ENCODE measurements around the gene RNF224. TPM values are rescaled to one million over a fixed set of nuclear protein-coding genes. Genes with fewer than 3 reads are reported as not detected.
A peak's percentile ranks its signal among the peaks of the same experiment; 100 is the strongest.

RNF224 gene
- polyA plus RNA-seq, 5 donors, result 1.5 to 3.8 (median 3.5) TPM

- no peak for DNase-seq
These were observed 35.4 kb upstream of the RNF224 start for GRCh38 chr9:137191691-137192447.

- DNase-seq, result no peak
These were observed 34.9 kb upstream of the RNF224 start for GRCh38 chr9:137192448-137192780.

GRCh38 chr9:137192859-137193258, 34.4 kb upstream of the RNF224 start:
- DNase-seq, result no peak

- no peak for DNase-seq
These were observed 33.5 kb upstream of the RNF224 start for GRCh38 chr9:137193771-137194170.

DNA sequence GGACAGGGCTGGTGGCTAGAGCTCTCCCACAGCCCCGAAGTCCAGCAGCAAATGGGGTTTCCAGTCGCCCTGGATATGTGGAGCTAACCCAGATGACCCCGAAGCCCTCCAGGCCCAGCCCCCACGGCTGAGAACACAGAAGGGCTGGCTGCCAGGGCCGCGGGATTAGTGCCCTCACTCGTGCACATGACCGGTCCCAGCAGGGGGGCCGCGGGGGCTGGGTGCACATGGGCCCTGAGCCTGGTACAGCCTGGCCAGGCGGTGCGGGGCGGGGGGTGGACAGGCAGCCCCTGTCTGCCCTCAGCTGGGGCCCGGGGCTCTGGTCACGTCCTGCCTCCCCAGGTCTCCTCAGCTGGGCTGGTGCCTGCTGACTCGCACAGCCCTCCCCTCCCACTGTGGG, 32.9 kb upstream of the RNF224 start:
- no peak for DNase-seq

DNA sequence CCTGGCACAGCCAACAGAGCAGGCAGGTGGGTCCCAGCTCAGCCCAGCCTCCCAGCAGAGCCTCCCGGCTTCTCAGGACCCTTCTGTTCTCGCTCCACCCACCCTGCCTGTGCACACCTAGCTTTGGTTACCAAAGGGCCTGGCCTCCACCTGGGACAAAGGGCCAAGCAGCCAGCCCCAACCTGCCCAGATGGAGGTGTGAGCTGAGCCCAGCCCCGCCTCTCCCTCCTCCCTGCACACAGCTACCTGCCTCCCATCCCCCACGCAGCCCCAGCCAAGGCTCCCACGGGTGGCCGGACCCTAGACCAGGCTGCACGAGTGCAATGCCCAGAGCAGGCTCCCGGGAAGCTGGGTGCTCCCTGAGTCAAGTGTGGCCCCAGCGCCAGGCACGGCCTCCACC, 32.4 kb upstream of the RNF224 start:
- no peak for DNase-seq

GRCh38 chr9:137195525-137196220, 31.6 kb upstream of the RNF224 start:
- no peak for DNase-seq

GRCh38 chr9:137198051-137198901, 29.0 kb upstream of the RNF224 start:
- DNase-seq, result no peak

GRCh38 chr9:137198902-137199283, 28.4 kb upstream of the RNF224 start:
- no peak for DNase-seq

GRCh38 chr9:137199411-137200121, 27.7 kb upstream of the RNF224 start:
- no peak for DNase-seq

DNA sequence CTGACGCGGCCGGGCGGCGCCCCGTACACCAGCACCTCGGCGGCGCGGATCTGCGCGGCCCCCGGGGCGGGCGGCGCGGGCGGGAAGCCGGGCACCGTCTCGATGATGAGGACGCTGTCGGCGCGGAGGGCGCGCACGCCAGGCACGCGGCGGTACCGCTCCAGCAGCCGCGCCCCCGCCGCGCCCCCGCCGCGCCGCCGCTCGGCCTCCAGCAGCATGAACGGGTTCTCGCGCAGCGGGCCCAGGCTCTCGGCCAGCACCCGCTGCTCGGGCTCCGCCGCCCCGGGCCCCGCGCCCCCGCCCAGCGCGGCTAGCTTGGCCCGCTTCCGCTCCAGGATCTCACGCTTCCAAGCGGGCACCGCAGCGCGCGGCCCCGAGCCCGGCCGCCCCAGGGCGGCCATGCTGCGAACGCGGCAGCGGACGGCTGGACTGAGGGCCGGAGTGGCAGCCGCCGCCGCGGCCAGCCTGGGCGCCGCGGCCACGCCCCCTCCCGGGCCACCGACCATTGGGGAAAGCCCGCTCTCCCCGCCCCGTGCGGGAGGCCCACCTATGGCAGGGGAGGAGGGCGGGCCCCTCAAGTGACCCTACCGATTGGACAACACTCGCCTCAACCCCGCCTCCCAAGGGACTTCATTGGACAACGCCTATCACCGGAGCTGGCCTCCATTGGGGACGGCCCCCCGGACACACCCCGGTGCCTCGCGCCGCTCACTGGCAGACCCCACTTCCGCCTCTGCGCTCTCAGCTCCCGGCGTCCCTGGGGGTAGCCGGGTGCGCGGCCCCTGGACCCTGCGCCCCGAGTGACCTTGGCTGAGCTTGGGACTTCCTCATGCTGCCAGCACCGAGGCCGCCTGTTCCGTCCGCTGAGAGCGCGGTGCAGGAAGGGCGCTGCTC, 26.7 kb upstream of the RNF224 start, which contains the start of gene TPRN:
TPRN (minus strand) TSS at position 431 of the 894 bp plus-strand sequence; CDS start at position 401, 30 bp downstream.
- DNase-seq, result peak; percentile 97 to 98

GRCh38 chr9:137201205-137201868, 26.0 kb upstream of the RNF224 start:
- no peak for DNase-seq

DNA sequence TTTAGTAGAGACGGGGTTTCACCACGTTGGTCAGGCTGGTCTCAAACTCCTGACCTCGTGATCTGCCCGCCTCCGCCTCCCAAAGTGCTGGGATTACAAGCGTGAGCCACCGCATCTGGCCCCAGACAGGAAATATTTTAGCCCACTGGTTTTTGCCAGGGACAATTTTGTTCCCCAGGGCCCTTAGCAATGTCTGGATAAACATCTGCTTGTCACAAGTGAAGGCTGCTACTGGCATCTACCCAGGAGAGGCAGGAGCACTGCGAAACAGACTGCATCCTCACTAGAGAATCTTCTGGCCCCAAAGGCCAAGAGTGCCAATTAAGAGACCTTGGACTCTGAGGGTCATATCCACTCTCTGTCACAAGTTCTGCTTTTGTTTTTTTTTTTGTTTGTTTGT, 24.3 kb upstream of the RNF224 start:
- DNase-seq, result no peak

GRCh38 chr9:137204731-137205125, 22.6 kb upstream of the RNF224 start:
- no peak for DNase-seq

- peak; percentile 83 to 85 for DNase-seq
These were observed 21.9 kb upstream of the RNF224 start, which contains the start of the genes NDOR1 and TMEM203 for GRCh38 chr9:137205126-137206069. TSS of gene NDOR1 (plus strand) at chr9:137205700. CDS start at chr9:137205778, 78 bp downstream. TSS of gene TMEM203 (minus strand) at chr9:137205648. CDS start at chr9:137205414, 234 bp downstream.

DNA sequence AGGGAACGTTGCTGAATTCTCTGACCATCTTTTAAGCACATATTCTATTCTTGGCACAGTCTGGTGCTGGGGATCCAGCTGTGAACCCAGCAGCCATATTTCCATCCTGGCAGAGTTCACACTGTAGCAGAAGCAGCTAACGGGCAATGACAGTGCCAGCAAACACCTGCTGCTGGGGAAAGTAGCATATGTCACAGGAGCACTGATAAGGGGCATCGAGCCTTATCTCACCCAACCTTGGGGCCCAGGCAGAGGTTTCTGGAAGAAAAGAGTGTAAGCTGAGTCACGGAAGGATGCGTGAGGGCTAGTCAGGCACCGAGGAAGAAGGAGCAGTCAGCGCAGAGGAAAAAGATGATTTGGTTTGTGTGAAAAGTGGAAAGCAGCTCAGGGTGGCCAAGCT, 20.7 kb upstream of the RNF224 start:
- DNase-seq, result no peak

- no peak for DNase-seq
These were observed 15.8 kb upstream of the RNF224 start for GRCh38 chr9:137211532-137211931.

DNA sequence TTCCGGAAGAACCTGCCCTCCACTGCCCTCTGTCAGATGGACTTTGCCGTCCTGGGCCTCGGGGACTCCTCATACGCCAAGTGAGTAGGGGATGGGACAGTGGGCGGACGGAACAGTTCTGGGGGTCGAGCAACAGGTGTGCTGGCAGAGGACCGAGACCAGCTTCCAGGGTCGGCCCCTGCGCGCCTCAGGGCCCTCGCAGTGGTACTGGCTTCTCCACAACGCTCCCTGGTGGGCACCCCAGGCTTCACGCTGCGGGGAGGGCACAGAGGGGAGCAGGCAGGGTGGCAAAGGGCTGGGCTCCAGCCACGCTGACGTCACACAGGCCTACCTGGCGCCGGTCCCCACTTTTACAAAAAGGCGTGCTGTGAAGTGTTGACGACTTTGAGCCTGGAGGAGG, 14.8 kb upstream of the RNF224 start:
- no peak for DNase-seq
